Neural cell (in vitro differentiated cells): ENCODE data around the gene HDGF. TPM values are rescaled to one million over a fixed set of nuclear protein-coding genes. Genes with fewer than 3 reads are reported as not detected.

ENCODE experiments used
- H2AFZ ChIP-seq: fragments of 200-600, 300-800 bp; sonication (generic), shearing (Covaris generic); 2 replicates; pipeline ENCODE4 v1.6.0; 2014; ENCODE audit warnings: low read depth, mild to moderate bottlenecking, antibody characterized with exemption, low read length, moderate library complexity
- H3F3A ChIP-seq: fragments of 200-600 bp; shearing (Covaris generic); 2 replicates; pipeline ENCODE4 v1.6.1; 2016; ENCODE audit warnings: mild to moderate bottlenecking, moderate library complexity, mixed read lengths, antibody characterized with exemption, low read length; ENCODE audit not compliant: insufficient read depth, poor library complexity, severe bottlenecking
- H3K27ac ChIP-seq: fragments of 200-600, 300-800 bp; sonication (generic), shearing (Covaris generic); 2 replicates; pipeline ENCODE4 v1.5.1; 2014; ENCODE audit warnings: mild to moderate bottlenecking, low read length, moderate library complexity
- H3K27me3 ChIP-seq: fragments of 300-800, 200-600 bp; sonication (generic), shearing (Covaris generic); 2 replicates; pipeline ENCODE4 v1.6.0; 2014; ENCODE audit warnings: mild to moderate bottlenecking, low read depth, low read length, moderate library complexity; ENCODE audit not compliant: insufficient read depth
- H3K36me3 ChIP-seq: fragments of 300-800, 200-600 bp; sonication (generic), shearing (Covaris generic); 2 replicates; pipeline ENCODE4 v1.5.1; 2014; ENCODE audit warnings: mild to moderate bottlenecking, antibody characterized with exemption, low read length, moderate library complexity; ENCODE audit not compliant: insufficient read depth
- H3K4me2 ChIP-seq: fragments of 300-800, 200-600 bp; sonication (generic), shearing (Covaris generic); 2 replicates; pipeline ENCODE4 v1.6.0; 2014; ENCODE audit warnings: mild to moderate bottlenecking, low read length
- H3K4me3 ChIP-seq: fragments of 300-800, 200-600 bp; sonication (generic), shearing (Covaris generic); 2 replicates; pipeline ENCODE4 v1.5.1; 2014; ENCODE audit warnings: mild to moderate bottlenecking, low read length, moderate library complexity
- H3K79me2 ChIP-seq: fragments of 200-600 bp; shearing (Covaris generic); replicated peaks from 2 replicates; pipeline ENCODE4 v1.6.0; 2014; ENCODE audit warnings: mild to moderate bottlenecking, low read length, moderate library complexity; ENCODE audit not compliant: insufficient read depth
- H3K9ac ChIP-seq: fragments of 300-800, 200-600 bp; sonication (generic), shearing (Covaris generic); 2 replicates; pipeline ENCODE4 v1.6.1; 2016; ENCODE audit warnings: mild to moderate bottlenecking, low read length, mixed read lengths
- H3K9me2 ChIP-seq: fragments of 200-600 bp; shearing (Covaris generic); 2 replicates; pipeline ENCODE4 v1.6.1; 2016; ENCODE audit warnings: mild to moderate bottlenecking, low read length, mixed read lengths; ENCODE audit not compliant: insufficient read depth
- H3K9me3 ChIP-seq: fragments of 200-600, 300-800 bp; sonication (generic), shearing (Covaris generic); 2 replicates; pipeline ENCODE4 v1.6.1; 2016; ENCODE audit warnings: mild to moderate bottlenecking, mixed run types, low read length, moderate library complexity, mixed read lengths
- H4K20me1 ChIP-seq: fragments of 200-600 bp; shearing (Covaris generic); 2 replicates; pipeline ENCODE4 v1.6.1; 2016; ENCODE audit warnings: mild to moderate bottlenecking, mixed run types; ENCODE audit not compliant: insufficient read depth
- EP300 ChIP-seq: fragments of 450-650 bp; conservative IDR thresholded peaks from 2 replicates; pipeline ENCODE4 v1.6.1; 2014; ENCODE audit warnings: antibody characterized with exemption, mild to moderate bottlenecking, moderate library complexity; ENCODE audit not compliant: poor library complexity, severe bottlenecking
- EZH2 ChIP-seq: fragments of 200-600, 300-800 bp; shearing (Covaris generic), sonication (generic); IDR thresholded peaks from 2 replicates; pipeline ENCODE4 v1.6.1; 2014; ENCODE audit warnings: antibody characterized with exemption, low read length, borderline replicate concordance, mild to moderate bottlenecking; ENCODE audit not compliant: insufficient read depth, poor library complexity, severe bottlenecking
- MXI1 ChIP-seq: fragments of 450-650 bp; conservative IDR thresholded peaks from 2 replicates; pipeline ENCODE4 v1.6.1; 2014; ENCODE audit warnings: antibody characterized with exemption, mild to moderate bottlenecking; ENCODE audit not compliant: poor library complexity, severe bottlenecking
- POLR2AphosphoS5 ChIP-seq: IDR thresholded peaks from 2 replicates; pipeline ENCODE4 v1.6.1; 2012
- RAD21 ChIP-seq: fragments of 450-650 bp; conservative IDR thresholded peaks from 2 replicates; pipeline ENCODE4 v1.6.1; 2014; ENCODE audit warnings: antibody characterized with exemption, mild to moderate bottlenecking, moderate library complexity
- SMC3 ChIP-seq: fragments of 450-650 bp; conservative IDR thresholded peaks from 2 replicates; pipeline ENCODE4 v1.6.1; 2014; ENCODE audit warnings: antibody characterized with exemption, mild to moderate bottlenecking, moderate library complexity; ENCODE audit not compliant: poor library complexity
- TAF1 ChIP-seq: IDR thresholded peaks from 2 replicates; pipeline ENCODE4 v1.6.1; 2012; ENCODE audit warnings: low read depth
- polyA plus RNA-seq: library from polyadenylated mRNA; depleted of rRNA; stranded (reverse); fragments of >200 nt; gene quantifications from 2 replicates; pipeline ENCODE4 v1.2.3, GENCODE V29; 2014
- TF ChIP-seq, protein P1 (sequence below): IDR thresholded peaks from 2 replicates; pipeline ENCODE4 v1.6.1; 2012; ENCODE audit warnings: borderline replicate concordance
- TF ChIP-seq, protein P2 (sequence below): fragments of 450-650 bp; IDR thresholded peaks from 2 replicates; pipeline ENCODE4 v1.5.1; 2014; ENCODE audit warnings: antibody characterized with exemption, mild to moderate bottlenecking, moderate library complexity; ENCODE audit not compliant: poor library complexity, severe bottlenecking

The HDGF gene
- polyA plus RNA-seq, 1 donor from 2014 or later: 138 TPM

DNA sequence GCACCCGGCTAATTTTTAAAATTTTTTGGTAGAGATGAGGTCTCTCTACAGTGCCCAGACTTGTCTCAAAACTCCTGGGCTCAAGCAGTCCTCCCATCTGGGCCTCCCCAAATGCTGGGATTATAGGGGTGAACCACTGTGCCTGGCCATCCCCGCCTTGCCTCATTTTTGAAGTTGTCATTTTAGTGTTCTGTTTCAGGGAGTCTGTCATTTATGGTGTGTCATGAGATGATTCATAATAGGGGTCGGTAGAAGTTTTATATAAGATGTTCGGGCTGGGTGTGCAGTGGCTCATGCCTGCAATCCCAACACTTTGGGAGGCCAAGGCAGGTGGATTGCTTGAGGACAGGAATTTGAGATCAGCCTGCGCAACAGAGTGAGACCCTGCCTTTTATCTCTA lies 24.3 kb upstream of the HDGF start:
- no peak for TF ChIP-seq RAD21
- TF ChIP-seq EZH2: no peak
- no peak for TF ChIP-seq POLR2AphosphoS5
- TF ChIP-seq, protein P1, sequence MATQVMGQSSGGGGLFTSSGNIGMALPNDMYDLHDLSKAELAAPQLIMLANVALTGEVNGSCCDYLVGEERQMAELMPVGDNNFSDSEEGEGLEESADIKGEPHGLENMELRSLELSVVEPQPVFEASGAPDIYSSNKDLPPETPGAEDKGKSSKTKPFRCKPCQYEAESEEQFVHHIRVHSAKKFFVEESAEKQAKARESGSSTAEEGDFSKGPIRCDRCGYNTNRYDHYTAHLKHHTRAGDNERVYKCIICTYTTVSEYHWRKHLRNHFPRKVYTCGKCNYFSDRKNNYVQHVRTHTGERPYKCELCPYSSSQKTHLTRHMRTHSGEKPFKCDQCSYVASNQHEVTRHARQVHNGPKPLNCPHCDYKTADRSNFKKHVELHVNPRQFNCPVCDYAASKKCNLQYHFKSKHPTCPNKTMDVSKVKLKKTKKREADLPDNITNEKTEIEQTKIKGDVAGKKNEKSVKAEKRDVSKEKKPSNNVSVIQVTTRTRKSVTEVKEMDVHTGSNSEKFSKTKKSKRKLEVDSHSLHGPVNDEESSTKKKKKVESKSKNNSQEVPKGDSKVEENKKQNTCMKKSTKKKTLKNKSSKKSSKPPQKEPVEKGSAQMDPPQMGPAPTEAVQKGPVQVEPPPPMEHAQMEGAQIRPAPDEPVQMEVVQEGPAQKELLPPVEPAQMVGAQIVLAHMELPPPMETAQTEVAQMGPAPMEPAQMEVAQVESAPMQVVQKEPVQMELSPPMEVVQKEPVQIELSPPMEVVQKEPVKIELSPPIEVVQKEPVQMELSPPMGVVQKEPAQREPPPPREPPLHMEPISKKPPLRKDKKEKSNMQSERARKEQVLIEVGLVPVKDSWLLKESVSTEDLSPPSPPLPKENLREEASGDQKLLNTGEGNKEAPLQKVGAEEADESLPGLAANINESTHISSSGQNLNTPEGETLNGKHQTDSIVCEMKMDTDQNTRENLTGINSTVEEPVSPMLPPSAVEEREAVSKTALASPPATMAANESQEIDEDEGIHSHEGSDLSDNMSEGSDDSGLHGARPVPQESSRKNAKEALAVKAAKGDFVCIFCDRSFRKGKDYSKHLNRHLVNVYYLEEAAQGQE: no peak
- no peak for TF ChIP-seq EP300
- no peak for TF ChIP-seq TAF1
- TF ChIP-seq, protein P2, sequence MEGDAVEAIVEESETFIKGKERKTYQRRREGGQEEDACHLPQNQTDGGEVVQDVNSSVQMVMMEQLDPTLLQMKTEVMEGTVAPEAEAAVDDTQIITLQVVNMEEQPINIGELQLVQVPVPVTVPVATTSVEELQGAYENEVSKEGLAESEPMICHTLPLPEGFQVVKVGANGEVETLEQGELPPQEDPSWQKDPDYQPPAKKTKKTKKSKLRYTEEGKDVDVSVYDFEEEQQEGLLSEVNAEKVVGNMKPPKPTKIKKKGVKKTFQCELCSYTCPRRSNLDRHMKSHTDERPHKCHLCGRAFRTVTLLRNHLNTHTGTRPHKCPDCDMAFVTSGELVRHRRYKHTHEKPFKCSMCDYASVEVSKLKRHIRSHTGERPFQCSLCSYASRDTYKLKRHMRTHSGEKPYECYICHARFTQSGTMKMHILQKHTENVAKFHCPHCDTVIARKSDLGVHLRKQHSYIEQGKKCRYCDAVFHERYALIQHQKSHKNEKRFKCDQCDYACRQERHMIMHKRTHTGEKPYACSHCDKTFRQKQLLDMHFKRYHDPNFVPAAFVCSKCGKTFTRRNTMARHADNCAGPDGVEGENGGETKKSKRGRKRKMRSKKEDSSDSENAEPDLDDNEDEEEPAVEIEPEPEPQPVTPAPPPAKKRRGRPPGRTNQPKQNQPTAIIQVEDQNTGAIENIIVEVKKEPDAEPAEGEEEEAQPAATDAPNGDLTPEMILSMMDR: no peak
- TF ChIP-seq SMC3: no peak
- TF ChIP-seq MXI1: no peak
- Histone ChIP-seq H3K27me3 (no peaks in the 10 kb centered on the region), H4K20me1 (no peaks in the 10 kb centered on the region), H2AFZ (no peak overlapping the region), H3K4me2 (no peak overlapping the region), H3K36me3 (no peaks in the 10 kb centered on the region), H3F3A (no peaks in the 10 kb centered on the region), H3K79me2 (peaks cover 45% of the 10 kb centered on the region), H3K4me3 (no peak overlapping the region), H3K9ac (no peak overlapping the region), H3K27ac (no peak overlapping the region), H3K9me2 (no peaks in the 10 kb centered on the region), H3K9me3 (no peaks in the 10 kb centered on the region)

DNA sequence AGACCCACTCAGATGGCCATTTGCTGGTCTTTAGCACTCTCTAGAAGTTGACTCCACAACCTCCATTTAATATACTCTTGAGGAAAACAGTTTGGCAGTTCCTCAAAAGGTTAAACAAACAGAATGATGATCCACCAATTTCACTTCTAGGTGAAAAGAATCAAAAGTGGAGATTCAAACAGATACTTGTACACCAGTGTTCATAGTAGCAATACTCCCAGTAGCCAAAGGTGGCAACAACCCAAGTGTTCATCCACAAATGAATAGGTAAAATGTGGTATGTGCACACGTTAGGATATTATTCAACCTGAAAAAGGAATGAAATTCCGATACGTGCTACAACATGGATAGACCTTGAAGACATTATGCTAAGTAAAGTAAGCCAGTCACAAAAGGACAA lies 22.1 kb upstream of the HDGF start:
- no peak overlapping the region for H3K4me3 ChIP-seq
- no peaks in the 10 kb centered on the region for H3K27me3 ChIP-seq
- H3K27ac ChIP-seq: no peak overlapping the region
- no peaks in the 10 kb centered on the region for H3K9me3 ChIP-seq
- no peaks in the 10 kb centered on the region for H3K36me3 ChIP-seq
- no peaks in the 10 kb centered on the region for H3K9me2 ChIP-seq
- H3K79me2 ChIP-seq: peaks cover 55% of the 10 kb centered on the region
- no peak for TF ChIP-seq RAD21
- TF ChIP-seq EP300: no peak
- TF ChIP-seq POLR2AphosphoS5: no peak
- TF ChIP-seq EZH2: no peak
- H3K9ac ChIP-seq: no peak overlapping the region
- H4K20me1 ChIP-seq: no peaks in the 10 kb centered on the region
- H3F3A ChIP-seq: no peaks in the 10 kb centered on the region
- no peak overlapping the region for H3K4me2 ChIP-seq
- H2AFZ ChIP-seq: no peak overlapping the region
